ENCODE measurements around the gene ERF.

- no peak for TF ChIP-seq SUZ12 (IDR thresholded peaks at IDR 0.05; ENCODE audit: extremely low read depth, insufficient read depth, insufficient read length)
- no peak for TF ChIP-seq YY1 (IDR thresholded peaks at IDR 0.05; ENCODE audit: insufficient read depth, insufficient read length)
- no peak for TF ChIP-seq ZNF274 (IDR thresholded peaks at IDR 0.05; ENCODE audit: low read depth, low read length)
Observed at GRCh38 chr19:42276284-42276683, 21.4 kb upstream of the ERF start.

Data from NT2/D1 (cell line).